Endothelial cell of umbilical vein (primary cell): ENCODE data around the gene PAGE4.

Experiments
- EZH2 ChIP-seq: IDR thresholded peaks from 2 replicates; pipeline ENCODE4 v1.6.1; 2012; ENCODE audit warnings: borderline replicate concordance, low read depth, mild to moderate bottlenecking, moderate library complexity, low read length, inconsistent platforms; ENCODE audit not compliant: severe bottlenecking
- FOS ChIP-seq: IDR thresholded peaks from 2 replicates; pipeline ENCODE4 v1.6.1; 2011; ENCODE audit warnings: mild to moderate bottlenecking, low read length, moderate library complexity, borderline replicate concordance; ENCODE audit not compliant: insufficient read depth
- GATA2 ChIP-seq: IDR thresholded peaks from 2 replicates; pipeline ENCODE4 v1.7.0; 2011; ENCODE audit warnings: low read depth, mild to moderate bottlenecking, moderate library complexity, mixed read lengths, low read length; ENCODE audit not compliant: insufficient read length, insufficient read depth
- JUN ChIP-seq: IDR thresholded peaks from 2 replicates; pipeline ENCODE4 v1.6.1; 2011; ENCODE audit warnings: borderline replicate concordance, low read depth; ENCODE audit not compliant: insufficient read length, insufficient read depth
- MAX ChIP-seq: IDR thresholded peaks from 2 replicates; pipeline ENCODE4 v1.6.1; 2011; ENCODE audit not compliant: insufficient read depth, insufficient read length
- MYC ChIP-seq: IDR thresholded peaks from one replicate; pipeline ENCODE4 v1.6.1; 2011; ENCODE audit warnings: mild to moderate bottlenecking, low read depth, low read length
- POLR2A ChIP-seq: IDR thresholded peaks from 2 replicates; pipeline ENCODE4 v1.6.1; 2012; ENCODE audit warnings: low read depth, mild to moderate bottlenecking, control low read depth, low read length
- POLR2AphosphoS5 ChIP-seq: IDR thresholded peaks from 2 replicates; pipeline ENCODE4 v1.6.1; 2012; ENCODE audit warnings: low read depth, mild to moderate bottlenecking, control low read depth, low read length, moderate library complexity; ENCODE audit not compliant: insufficient read depth
- TF ChIP-seq, protein P1 (sequence below), 2 donors: IDR thresholded peaks; 1 replicate in 1 of 2; 2 replicates in 1 of 2; pipeline ENCODE4 v1.5.1; 2011; ENCODE audit warnings: low read length in 2 of 2, mild to moderate bottlenecking in 2 of 2, moderate library complexity in 2 of 2, control low read depth in 1 of 2, inconsistent platforms in 1 of 2, low read depth in 1 of 2; ENCODE audit not compliant: insufficient read depth in 1 of 2; ENCODE audit errors: extremely low read depth in 1 of 2

DNA sequence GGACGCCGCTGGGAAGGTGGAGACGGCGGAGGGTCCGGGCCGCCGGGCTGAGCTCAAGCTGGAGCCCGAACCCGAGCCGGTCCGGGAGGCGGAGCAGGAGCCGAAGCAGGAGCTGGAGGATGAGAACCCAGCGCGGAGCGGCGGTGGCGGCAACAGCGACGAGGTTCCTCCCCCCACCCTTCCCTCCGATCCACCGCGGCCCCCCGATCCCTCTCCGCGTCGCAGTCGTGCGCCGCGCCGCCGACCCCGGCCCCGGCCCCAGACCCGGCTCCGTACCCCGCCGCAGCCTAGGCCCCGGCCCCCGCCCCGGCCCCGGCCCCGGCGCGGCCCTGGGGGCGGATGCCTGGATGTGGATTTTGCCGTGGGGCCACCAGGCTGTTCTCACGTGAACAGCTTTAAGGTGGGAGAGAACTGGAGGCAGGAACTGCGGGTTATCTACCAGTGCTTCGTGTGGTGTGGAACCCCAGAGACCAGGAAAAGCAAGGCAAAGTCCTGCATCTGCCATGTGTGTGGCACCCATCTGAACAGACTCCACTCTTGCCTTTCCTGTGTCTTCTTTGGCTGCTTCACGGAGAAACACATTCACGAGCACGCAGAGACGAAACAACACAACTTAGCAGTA, 50.7 kb downstream of the PAGE4 start:
- TF ChIP-seq, protein P1, sequence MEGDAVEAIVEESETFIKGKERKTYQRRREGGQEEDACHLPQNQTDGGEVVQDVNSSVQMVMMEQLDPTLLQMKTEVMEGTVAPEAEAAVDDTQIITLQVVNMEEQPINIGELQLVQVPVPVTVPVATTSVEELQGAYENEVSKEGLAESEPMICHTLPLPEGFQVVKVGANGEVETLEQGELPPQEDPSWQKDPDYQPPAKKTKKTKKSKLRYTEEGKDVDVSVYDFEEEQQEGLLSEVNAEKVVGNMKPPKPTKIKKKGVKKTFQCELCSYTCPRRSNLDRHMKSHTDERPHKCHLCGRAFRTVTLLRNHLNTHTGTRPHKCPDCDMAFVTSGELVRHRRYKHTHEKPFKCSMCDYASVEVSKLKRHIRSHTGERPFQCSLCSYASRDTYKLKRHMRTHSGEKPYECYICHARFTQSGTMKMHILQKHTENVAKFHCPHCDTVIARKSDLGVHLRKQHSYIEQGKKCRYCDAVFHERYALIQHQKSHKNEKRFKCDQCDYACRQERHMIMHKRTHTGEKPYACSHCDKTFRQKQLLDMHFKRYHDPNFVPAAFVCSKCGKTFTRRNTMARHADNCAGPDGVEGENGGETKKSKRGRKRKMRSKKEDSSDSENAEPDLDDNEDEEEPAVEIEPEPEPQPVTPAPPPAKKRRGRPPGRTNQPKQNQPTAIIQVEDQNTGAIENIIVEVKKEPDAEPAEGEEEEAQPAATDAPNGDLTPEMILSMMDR (IDR thresholded peaks at IDR 0.05; ENCODE audit: extremely low read depth in 1 of 2, insufficient read depth in 1 of 2, low read depth in 1 of 2, low read length in 2 of 2), result no peak
- TF ChIP-seq FOS (no peak), POLR2AphosphoS5 (no peak), POLR2A (no peak), EZH2 (no peak), GATA2 (no peak), MAX (no peak), MYC (no peak), JUN (no peak)
